ENCODE measurements around the gene GLG1.

- no peak for TF ChIP-seq CTCF (IDR thresholded peaks at IDR 0.05; ENCODE audit: low read depth, low read length, missing input control)
- no peak for TF ChIP-seq FOXA2 (IDR thresholded peaks at IDR 0.05)
- no peak for TF ChIP-seq MAX (IDR thresholded peaks at IDR 0.05)
Measured at GRCh38 chr16:74521691-74522090, 85.2 kb downstream of the GLG1 start.
